ENCODE data around the gene CSPG5.

Gene CSPG5

GRCh38 chr3:47523310-47524073 is 55.2 kb downstream of the CSPG5 start:
- in situ Hi-C loops (cut with MboI; ENCODE audit: low pct_unique_long_range_greater_than_20kb, low sequenced_read_pairs, unreplicated experiment), result loop anchor here (25.0 kb wide), 1 partner anchor 464 kb away; no protein-coding TSS in a partner anchor
- no peak for TF ChIP-seq CTCF (IDR thresholded peaks at IDR 0.05; ENCODE audit: extremely low read depth, insufficient read depth, missing control alignments)
- DNase-seq (ENCODE audit: low spot score), result no peak

- DNase-seq (ENCODE audit: low spot score), result peak; percentile 84
- peak; percentile 78 for TF ChIP-seq CTCF (IDR thresholded peaks at IDR 0.05; ENCODE audit: extremely low read depth, insufficient read depth, missing control alignments)
- in situ Hi-C loops (cut with MboI; ENCODE audit: low pct_unique_long_range_greater_than_20kb, low sequenced_read_pairs, unreplicated experiment), result loop anchor here (25.0 kb wide), 1 partner anchor 465 kb away; no protein-coding TSS in a partner anchor
These were observed 56.3 kb downstream of the CSPG5 start for GRCh38 chr3:47522082-47522987.

- no peak for DNase-seq (ENCODE audit: low spot score)
- no peak for TF ChIP-seq CTCF (IDR thresholded peaks at IDR 0.05; ENCODE audit: extremely low read depth, insufficient read depth, missing control alignments)
- in situ Hi-C loops (cut with MboI; ENCODE audit: low pct_unique_long_range_greater_than_20kb, low sequenced_read_pairs, unreplicated experiment), result loop anchor here (25.0 kb wide), 1 partner anchor 467 kb away; no protein-coding TSS in a partner anchor
These were observed 57.9 kb downstream of the CSPG5 start for GRCh38 chr3:47520756-47521155.

GRCh38 chr3:47517937-47518336 is 60.7 kb downstream of the CSPG5 start:
- in situ Hi-C loops (cut with MboI; ENCODE audit: low pct_unique_long_range_greater_than_20kb, low sequenced_read_pairs, unreplicated experiment), result loop anchor here (25.0 kb wide), 1 partner anchor 469 kb away; no protein-coding TSS in a partner anchor
- no peak for TF ChIP-seq CTCF (IDR thresholded peaks at IDR 0.05; ENCODE audit: extremely low read depth, insufficient read depth, missing control alignments)
- no peak for DNase-seq (ENCODE audit: low spot score)

- in situ Hi-C loops (cut with MboI; ENCODE audit: low pct_unique_long_range_greater_than_20kb, low sequenced_read_pairs, unreplicated experiment), result loop anchor here (25.0 kb wide), 1 partner anchor 471 kb away; no protein-coding TSS in a partner anchor
- no peak for TF ChIP-seq CTCF (IDR thresholded peaks at IDR 0.05; ENCODE audit: extremely low read depth, insufficient read depth, missing control alignments)
- no peak for DNase-seq (ENCODE audit: low spot score)
These were observed 62.8 kb downstream of the CSPG5 start for GRCh38 chr3:47515864-47516319.

GRCh38 chr3:47515100-47515499 is 63.6 kb downstream of the CSPG5 start:
- in situ Hi-C loops (cut with MboI; ENCODE audit: low pct_unique_long_range_greater_than_20kb, low sequenced_read_pairs, unreplicated experiment), result loop anchor here (25.0 kb wide), 1 partner anchor 472 kb away; no protein-coding TSS in a partner anchor
- DNase-seq (ENCODE audit: low spot score), result no peak
- no peak for TF ChIP-seq CTCF (IDR thresholded peaks at IDR 0.05; ENCODE audit: extremely low read depth, insufficient read depth, missing control alignments)

Measured in GM13977 (cell line).